ENCODE results near the gene NKAIN1.
"Not testable (repeated sequence)": the region's sequence is repeated elsewhere in the genome, so short reads cannot be mapped to it uniquely, and the experiment has no call there.

- TF ChIP-seq, protein P1, sequence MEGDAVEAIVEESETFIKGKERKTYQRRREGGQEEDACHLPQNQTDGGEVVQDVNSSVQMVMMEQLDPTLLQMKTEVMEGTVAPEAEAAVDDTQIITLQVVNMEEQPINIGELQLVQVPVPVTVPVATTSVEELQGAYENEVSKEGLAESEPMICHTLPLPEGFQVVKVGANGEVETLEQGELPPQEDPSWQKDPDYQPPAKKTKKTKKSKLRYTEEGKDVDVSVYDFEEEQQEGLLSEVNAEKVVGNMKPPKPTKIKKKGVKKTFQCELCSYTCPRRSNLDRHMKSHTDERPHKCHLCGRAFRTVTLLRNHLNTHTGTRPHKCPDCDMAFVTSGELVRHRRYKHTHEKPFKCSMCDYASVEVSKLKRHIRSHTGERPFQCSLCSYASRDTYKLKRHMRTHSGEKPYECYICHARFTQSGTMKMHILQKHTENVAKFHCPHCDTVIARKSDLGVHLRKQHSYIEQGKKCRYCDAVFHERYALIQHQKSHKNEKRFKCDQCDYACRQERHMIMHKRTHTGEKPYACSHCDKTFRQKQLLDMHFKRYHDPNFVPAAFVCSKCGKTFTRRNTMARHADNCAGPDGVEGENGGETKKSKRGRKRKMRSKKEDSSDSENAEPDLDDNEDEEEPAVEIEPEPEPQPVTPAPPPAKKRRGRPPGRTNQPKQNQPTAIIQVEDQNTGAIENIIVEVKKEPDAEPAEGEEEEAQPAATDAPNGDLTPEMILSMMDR (conservative IDR thresholded peaks at IDR 0.05) = not testable (repeated sequence)
- not testable (repeated sequence) for TF ChIP-seq ZFX (IDR thresholded peaks at IDR 0.05)
Observed at GRCh38 chr1:31137873-31138272, 101.8 kb downstream of the NKAIN1 start.

Measured in C4-2B (cell line).